Measurements from ENCODE around the gene NXPE3. TPM values are rescaled to one million over a fixed set of nuclear protein-coding genes. Genes with fewer than 3 reads are reported as not detected.
"Not testable (repeated sequence)": the region's sequence is repeated elsewhere in the genome, so short reads cannot be mapped to it uniquely, and the experiment has no call there.

NXPE3 gene
- total and polyA plus RNA-seq, 2 of the 8 experiments (the other 6 are each of a cell fraction or from before 2014, with no cell fraction given): 10.9 to 22.7 TPM

DNA sequence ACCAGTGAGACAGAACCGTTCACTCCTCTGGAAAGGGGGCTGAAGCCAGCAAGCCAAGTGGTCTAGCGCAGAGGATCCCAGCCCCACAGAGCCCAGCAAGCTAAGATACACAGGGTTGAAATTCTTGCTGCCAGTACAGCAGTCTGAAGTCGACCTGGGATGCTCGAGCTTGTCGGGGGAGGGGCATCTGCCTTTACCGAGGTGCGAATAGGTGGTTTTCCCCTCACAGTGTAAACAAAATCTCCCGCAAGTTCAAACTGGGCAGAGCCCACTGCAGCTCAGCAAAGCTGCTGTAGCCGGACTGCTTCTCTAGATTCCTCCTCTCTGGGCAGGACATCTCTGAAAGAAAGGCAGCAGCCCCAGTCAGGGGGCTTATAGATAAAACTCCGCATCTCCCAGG lies 43.2 kb upstream of the NXPE3 start:
- no peak for FAIRE-seq
- H3K9ac ChIP-seq (replicated peaks in 1 of 4; ENCODE audit: extremely low read depth in 1 of 4, low read depth in 3 of 4, low read length in 3 of 4): no peak overlapping the region

DNA sequence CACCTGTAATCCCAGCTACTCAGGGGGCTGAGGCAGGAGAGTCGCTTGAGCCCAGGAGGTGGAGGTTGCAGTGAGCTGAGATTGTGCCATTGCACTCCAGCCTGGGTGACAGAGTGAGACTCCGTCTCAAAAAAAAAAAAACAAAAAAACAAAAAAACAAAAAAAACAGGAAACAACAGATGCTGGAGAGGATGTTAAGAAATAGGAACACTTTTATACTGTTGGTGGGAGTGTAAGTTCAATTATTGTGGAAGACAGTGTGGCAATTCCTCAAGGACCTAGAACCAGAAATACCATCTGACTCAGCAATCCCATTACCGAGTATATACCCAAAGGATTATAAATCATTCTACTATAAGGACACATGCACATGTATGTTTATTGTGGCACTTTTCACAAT lies 37.1 kb upstream of the NXPE3 start:
- H3K27me3 ChIP-seq (replicated peaks in 1 of 4; ENCODE audit: control insufficient read depth in 3 of 4, extremely low read depth in 1 of 4, insufficient read depth in 3 of 4, low read length in 3 of 4); H3K14ac ChIP-seq (ENCODE audit: insufficient read length); H3K27ac ChIP-seq (ENCODE audit: low read depth, low read length); H3K36me3 ChIP-seq (ENCODE audit: control insufficient read depth in 2 of 4, insufficient read depth in 4 of 4, low read length in 3 of 4); H3K4ac ChIP-seq (replicated peaks; ENCODE audit: insufficient read length, low read depth, low read length); H2BK5ac ChIP-seq (ENCODE audit: low read depth, low read length); H3K9me3 ChIP-seq (ENCODE audit: insufficient read depth in 2 of 2, low read depth in 1 of 2, low read length in 1 of 2); H2BK20ac ChIP-seq (ENCODE audit: low read length); H3K4me3 ChIP-seq (ENCODE audit: extremely low read depth in 1 of 4, insufficient read depth in 2 of 4, low read depth in 3 of 4, low read length in 4 of 4); FAIRE-seq; H4K5ac ChIP-seq (ENCODE audit: insufficient read length, low read depth, low read length); H2BK15ac ChIP-seq (ENCODE audit: low read length); H3K4me1 ChIP-seq (replicated peaks in 1 of 4; ENCODE audit: control insufficient read depth in 3 of 4, insufficient read depth in 4 of 4, low read length in 3 of 4); H2AFZ ChIP-seq (ENCODE audit: low read length); H3K4me2 ChIP-seq (ENCODE audit: insufficient read depth in 1 of 2, low read depth in 2 of 2, low read length in 2 of 2); H3K23me2 ChIP-seq (ENCODE audit: low read depth, low read length); POLR2A ChIA-PET (ENCODE audit: partially characterized antibody); H2AK5ac ChIP-seq (ENCODE audit: low read depth, low read length); H4K20me1 ChIP-seq (replicated peaks in 1 of 2; ENCODE audit: control insufficient read depth in 1 of 2, insufficient read depth in 2 of 2, low read length in 2 of 2); H3K79me1 ChIP-seq (ENCODE audit: low read depth, low read length); H3K9ac ChIP-seq (replicated peaks in 1 of 4; ENCODE audit: extremely low read depth in 1 of 4, low read depth in 3 of 4, low read length in 3 of 4); H2BK120ac ChIP-seq (replicated peaks; ENCODE audit: low read depth, low read length); H3K23ac ChIP-seq (ENCODE audit: insufficient read length); H4K8ac ChIP-seq (ENCODE audit: extremely low read depth, insufficient read depth, low read length); H3K18ac ChIP-seq (ENCODE audit: extremely low read depth, low read length); H3K79me2 ChIP-seq (ENCODE audit: control insufficient read depth in 1 of 2, insufficient read depth in 2 of 2, low read length in 2 of 2); H2BK12ac ChIP-seq (ENCODE audit: low read depth, low read length); H4K91ac ChIP-seq (replicated peaks; ENCODE audit: insufficient read length, low read length); DNase-seq (ENCODE audit: low read depth in 1 of 2, low spot score in 2 of 2); H3K56ac ChIP-seq (replicated peaks; ENCODE audit: insufficient read length, low read depth, low read length): not testable (repeated sequence)
- CTCF ChIA-PET (ENCODE audit: partially characterized antibody): interaction anchor here (1.1 kb wide), 1 partner anchor 35 kb away, joined by 3 read pairs; no protein-coding TSS in a partner anchor
- 70% methylated on average over 2 of the region's 3 CpGs; no CpG with 5 or more reads in 1 of the 2 experiments for WGBS, 2 experiments (ENCODE audit: extremely low coverage in 1 of 2, insufficient coverage in 1 of 2, insufficient read length in 1 of 2, insufficient replicate concordance in 2 of 2, low coverage in 1 of 2, low lambda C conversion rate in 2 of 2, missing lambda C conversion rate in 1 of 2)

More for the DNA sequence above, 43.2 kb upstream of the NXPE3 start:
- no peak overlapping the region for H3K4ac ChIP-seq (replicated peaks; ENCODE audit: insufficient read length, low read depth, low read length)
- no peak overlapping the region for H4K91ac ChIP-seq (replicated peaks; ENCODE audit: insufficient read length, low read length)
- H2BK15ac ChIP-seq (ENCODE audit: low read length): no peak overlapping the region
- no peak overlapping the region for H3K4me3 ChIP-seq (ENCODE audit: extremely low read depth in 1 of 4, insufficient read depth in 2 of 4, low read depth in 3 of 4, low read length in 4 of 4)
- no peak overlapping the region for H2BK20ac ChIP-seq (ENCODE audit: low read length)
- ChIA-PET POLR2A (ENCODE audit: partially characterized antibody) (no interaction called here), CTCF (ENCODE audit: partially characterized antibody) (interaction anchor here (1.7 kb wide), 1 partner anchor 29 kb away, joined by 5 read pairs; no protein-coding TSS in a partner anchor)
- H3K79me2 ChIP-seq (ENCODE audit: control insufficient read depth in 1 of 2, insufficient read depth in 2 of 2, low read length in 2 of 2): no peaks in the 10 kb centered on the region
- H2BK120ac ChIP-seq (replicated peaks; ENCODE audit: low read depth, low read length): no peak overlapping the region
- H3K18ac ChIP-seq (ENCODE audit: extremely low read depth, low read length): no peak overlapping the region
- 0 out of 7 replicates have a peak, but pooled peaks cover 0 to 3% (median 0%) of the 10 kb centered on the region in 4 experiments for H3K4me1 ChIP-seq (replicated peaks in 1 of 4; ENCODE audit: control insufficient read depth in 3 of 4, insufficient read depth in 4 of 4, low read length in 3 of 4)
- 92% methylated on average over 10 of the region's 10 CpGs; no CpG with 5 or more reads in 1 of the 2 experiments for WGBS, 2 experiments (ENCODE audit: extremely low coverage in 1 of 2, insufficient coverage in 1 of 2, insufficient read length in 1 of 2, insufficient replicate concordance in 2 of 2, low coverage in 1 of 2, low lambda C conversion rate in 2 of 2, missing lambda C conversion rate in 1 of 2)
- H3K23me2 ChIP-seq (ENCODE audit: low read depth, low read length): no peaks in the 10 kb centered on the region
- no peak overlapping the region for H3K56ac ChIP-seq (replicated peaks; ENCODE audit: insufficient read length, low read depth, low read length)
- H3K27me3 ChIP-seq (replicated peaks in 1 of 4; ENCODE audit: control insufficient read depth in 3 of 4, extremely low read depth in 1 of 4, insufficient read depth in 3 of 4, low read length in 3 of 4): no peaks in the 10 kb centered on the region
- H3K23ac ChIP-seq (ENCODE audit: insufficient read length): no peak overlapping the region
- H3K36me3 ChIP-seq (ENCODE audit: control insufficient read depth in 2 of 4, insufficient read depth in 4 of 4, low read length in 3 of 4): peaks cover 8 to 57% (median 37%) of the 10 kb centered on the region in 4 experiments; a peak in 7 of 8 replicates
- H4K5ac ChIP-seq (ENCODE audit: insufficient read length, low read depth, low read length): no peak overlapping the region
- no peaks in the 10 kb centered on the region for H4K20me1 ChIP-seq (replicated peaks in 1 of 2; ENCODE audit: control insufficient read depth in 1 of 2, insufficient read depth in 2 of 2, low read length in 2 of 2)
- no peak overlapping the region for H2BK5ac ChIP-seq (ENCODE audit: low read depth, low read length)
- TF ChIP-seq CBX5 (IDR thresholded peaks at IDR 0.05; ENCODE audit: low read depth, low read length): no peak
- TF ChIP-seq SIX5 (IDR thresholded peaks at IDR 0.05; ENCODE audit: low read depth, low read length): no peak
- TF ChIP-seq SP4 (IDR thresholded peaks at IDR 0.05; ENCODE audit: low read length): no peak
- no peaks in the 10 kb centered on the region for H3K9me3 ChIP-seq (ENCODE audit: insufficient read depth in 2 of 2, low read depth in 1 of 2, low read length in 1 of 2)
- H2BK12ac ChIP-seq (ENCODE audit: low read depth, low read length): no peak overlapping the region
- no peak overlapping the region for H2AK5ac ChIP-seq (ENCODE audit: low read depth, low read length)
- no peak overlapping the region for H2AFZ ChIP-seq (ENCODE audit: low read length)
- no peak overlapping the region for H3K14ac ChIP-seq (ENCODE audit: insufficient read length)
- no peak overlapping the region for H3K27ac ChIP-seq (ENCODE audit: low read depth, low read length)
- H3K4me2 ChIP-seq (ENCODE audit: insufficient read depth in 1 of 2, low read depth in 2 of 2, low read length in 2 of 2): no peak overlapping the region
- H3K79me1 ChIP-seq (ENCODE audit: low read depth, low read length): no peaks in the 10 kb centered on the region
- H4K8ac ChIP-seq (ENCODE audit: extremely low read depth, insufficient read depth, low read length): no peak overlapping the region
- DNase-seq (ENCODE audit: low read depth in 1 of 2, low spot score in 2 of 2): no peak
